Measurements from ENCODE around the gene NUPR2.
"Not testable (repeated sequence)": the region's sequence is repeated elsewhere in the genome, so short reads cannot be mapped to it uniquely, and the experiment has no call there.

The NUPR2 gene

DNA sequence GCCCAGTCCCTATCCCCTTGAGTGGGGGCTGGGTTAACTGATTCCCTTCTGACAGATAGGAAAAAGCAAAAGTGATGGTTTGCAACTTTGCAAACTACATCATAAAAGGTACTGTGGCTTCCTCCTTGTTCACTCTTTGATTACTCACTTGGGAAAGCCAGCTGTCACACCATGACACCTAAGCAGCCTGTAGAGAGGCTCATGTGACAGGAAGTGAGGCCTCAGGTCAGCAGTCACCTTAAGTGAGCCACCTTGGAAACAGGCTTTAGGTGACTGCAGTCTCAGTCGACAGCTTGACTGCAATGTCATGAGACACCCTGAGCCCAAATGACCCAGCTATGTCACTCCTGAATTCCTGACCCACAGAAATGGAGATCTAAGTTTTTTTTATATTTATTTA lies 5.6 kb downstream of the NUPR2 start:
- no peak overlapping the region for H3K4me3 ChIP-seq (ENCODE audit: low read depth, low read length)
- DNase-seq (ENCODE audit: low read depth): no peak
- TF ChIP-seq, protein P1, sequence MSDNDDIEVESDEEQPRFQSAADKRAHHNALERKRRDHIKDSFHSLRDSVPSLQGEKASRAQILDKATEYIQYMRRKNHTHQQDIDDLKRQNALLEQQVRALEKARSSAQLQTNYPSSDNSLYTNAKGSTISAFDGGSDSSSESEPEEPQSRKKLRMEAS (IDR thresholded peaks at IDR 0.05; ENCODE audit: low read depth, low read length): no peak
- TF ChIP-seq, protein P2, sequence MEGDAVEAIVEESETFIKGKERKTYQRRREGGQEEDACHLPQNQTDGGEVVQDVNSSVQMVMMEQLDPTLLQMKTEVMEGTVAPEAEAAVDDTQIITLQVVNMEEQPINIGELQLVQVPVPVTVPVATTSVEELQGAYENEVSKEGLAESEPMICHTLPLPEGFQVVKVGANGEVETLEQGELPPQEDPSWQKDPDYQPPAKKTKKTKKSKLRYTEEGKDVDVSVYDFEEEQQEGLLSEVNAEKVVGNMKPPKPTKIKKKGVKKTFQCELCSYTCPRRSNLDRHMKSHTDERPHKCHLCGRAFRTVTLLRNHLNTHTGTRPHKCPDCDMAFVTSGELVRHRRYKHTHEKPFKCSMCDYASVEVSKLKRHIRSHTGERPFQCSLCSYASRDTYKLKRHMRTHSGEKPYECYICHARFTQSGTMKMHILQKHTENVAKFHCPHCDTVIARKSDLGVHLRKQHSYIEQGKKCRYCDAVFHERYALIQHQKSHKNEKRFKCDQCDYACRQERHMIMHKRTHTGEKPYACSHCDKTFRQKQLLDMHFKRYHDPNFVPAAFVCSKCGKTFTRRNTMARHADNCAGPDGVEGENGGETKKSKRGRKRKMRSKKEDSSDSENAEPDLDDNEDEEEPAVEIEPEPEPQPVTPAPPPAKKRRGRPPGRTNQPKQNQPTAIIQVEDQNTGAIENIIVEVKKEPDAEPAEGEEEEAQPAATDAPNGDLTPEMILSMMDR (IDR thresholded peaks at IDR 0.05; ENCODE audit: low read depth, low read length): no peak
- no peak for TF ChIP-seq POLR2A (IDR thresholded peaks at IDR 0.05; ENCODE audit: extremely low read depth, insufficient read length)
- no peak for TF ChIP-seq MYC (IDR thresholded peaks at IDR 0.05; ENCODE audit: low read depth, low read length)

DNA sequence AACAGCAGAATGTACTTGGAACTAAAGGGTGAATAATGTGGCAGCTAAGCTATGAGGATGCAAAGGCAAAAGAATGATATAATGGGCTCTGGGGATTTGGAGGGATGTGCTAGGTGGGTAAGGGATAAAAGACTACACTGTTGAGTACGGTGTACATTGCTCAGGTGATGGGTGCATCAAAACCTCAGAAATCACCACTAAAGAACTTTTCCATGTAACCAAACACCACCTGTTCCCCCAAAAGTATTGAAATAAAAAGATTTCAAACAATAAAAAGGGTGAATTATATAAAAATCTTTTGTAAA lies 8.3 kb downstream of the NUPR2 start:
- TF ChIP-seq MYC (IDR thresholded peaks at IDR 0.05; ENCODE audit: low read depth, low read length) (no peak), POLR2A (IDR thresholded peaks at IDR 0.05; ENCODE audit: extremely low read depth, insufficient read length) (no peak)
- TF ChIP-seq, protein P1 (IDR thresholded peaks at IDR 0.05; ENCODE audit: low read depth, low read length): no peak
- TF ChIP-seq, protein P2 (IDR thresholded peaks at IDR 0.05; ENCODE audit: low read depth, low read length): no peak
- H3K4me3 ChIP-seq (ENCODE audit: low read depth, low read length): no peak overlapping the region
- DNase-seq (ENCODE audit: low read depth): no peak

DNA sequence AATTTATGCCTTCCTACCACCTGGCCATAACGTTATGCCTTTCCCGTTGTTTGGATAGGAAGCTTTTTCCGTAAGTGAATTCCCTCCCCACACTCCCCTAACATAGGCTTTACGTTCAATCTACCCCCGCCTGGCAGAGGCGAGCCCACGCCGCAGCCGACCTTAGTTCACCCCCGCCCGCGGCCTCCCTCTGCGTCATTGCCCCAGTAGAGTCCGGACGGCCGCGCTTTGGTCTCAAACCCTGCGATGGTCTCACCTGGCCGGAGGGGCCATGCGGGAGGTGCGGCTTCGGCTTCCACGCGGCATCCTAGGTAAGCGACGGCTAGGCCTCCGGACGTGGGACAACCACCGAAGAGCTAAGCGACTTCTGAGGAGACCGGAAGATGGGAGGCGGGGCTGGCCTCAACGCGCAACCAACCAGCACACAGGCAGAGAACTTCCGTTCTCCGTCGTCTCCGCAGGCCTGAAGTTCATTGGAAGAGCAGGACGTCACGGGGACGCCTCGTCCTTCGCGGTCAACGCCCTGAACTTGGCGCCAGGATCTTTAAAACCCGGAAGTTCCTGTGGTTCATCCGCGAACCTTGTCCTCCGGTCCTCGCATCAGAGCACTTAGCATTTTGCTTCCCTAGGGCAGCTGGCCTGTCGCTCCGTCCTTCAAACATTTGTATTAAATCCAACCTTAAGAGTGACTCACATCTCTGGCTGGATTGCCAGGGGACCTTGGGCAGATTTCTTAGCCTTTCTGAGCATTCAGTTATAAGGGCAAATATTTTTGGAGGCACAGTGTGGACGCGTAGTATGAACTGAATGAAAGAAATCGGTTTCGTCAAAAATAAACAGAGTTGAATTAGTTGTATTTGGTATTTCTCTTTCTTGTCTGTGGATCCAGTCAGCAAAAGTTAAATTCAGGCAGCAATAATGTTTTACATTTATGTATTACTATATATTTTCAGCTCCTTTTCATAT lies 9.8 kb downstream of the NUPR2 start, which contains the start of gene CHCHD2:
TSS of gene CHCHD2 (minus strand) at position 369 of the 966 bp plus-strand sequence. CDS start at position 306, 63 bp downstream.
- TF ChIP-seq, protein P2 (IDR thresholded peaks at IDR 0.05; ENCODE audit: low read depth, low read length): no peak
- TF ChIP-seq POLR2A (IDR thresholded peaks at IDR 0.05; ENCODE audit: extremely low read depth, insufficient read length): peak; percentile 89
- peak; percentile 91 for TF ChIP-seq MYC (IDR thresholded peaks at IDR 0.05; ENCODE audit: low read depth, low read length)
- TF ChIP-seq, protein P1 (IDR thresholded peaks at IDR 0.05; ENCODE audit: low read depth, low read length): peak; percentile 60
- peak; percentile 100 for DNase-seq (ENCODE audit: low read depth)
- H3K4me3 ChIP-seq (ENCODE audit: low read depth, low read length): peak within 1 kb of the TSS; percentile 94

DNA sequence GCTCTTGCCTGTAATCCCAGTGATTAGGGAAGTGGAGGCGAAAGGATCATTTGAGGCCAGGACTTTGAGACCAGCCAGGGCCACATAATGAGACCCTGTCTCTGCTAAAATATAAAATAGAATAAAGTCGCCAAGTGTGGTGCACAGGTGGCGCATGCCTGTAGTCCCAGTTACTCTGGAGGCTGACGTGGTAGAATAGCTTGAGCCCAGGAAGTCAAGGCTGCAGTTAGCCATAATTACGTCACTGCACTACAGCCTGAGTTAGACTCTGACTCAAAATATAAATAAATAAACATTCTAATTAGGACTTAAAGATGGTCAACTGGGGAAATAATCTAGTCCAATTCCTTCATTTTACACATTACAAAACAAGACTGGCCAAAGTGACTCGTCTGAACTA lies 10.7 kb downstream of the NUPR2 start:
- TF ChIP-seq, protein P1 (IDR thresholded peaks at IDR 0.05; ENCODE audit: low read depth, low read length): no peak
- TF ChIP-seq, protein P2 (IDR thresholded peaks at IDR 0.05; ENCODE audit: low read depth, low read length): no peak
- TF ChIP-seq POLR2A (IDR thresholded peaks at IDR 0.05; ENCODE audit: extremely low read depth, insufficient read length) (no peak), MYC (IDR thresholded peaks at IDR 0.05; ENCODE audit: low read depth, low read length) (peak; percentile 30; the same call in 1 of the 2 replicates)
- H3K4me3 ChIP-seq (ENCODE audit: low read depth, low read length): peak overlapping the region; percentile 94
- DNase-seq (ENCODE audit: low read depth): peak; percentile 76

DNA sequence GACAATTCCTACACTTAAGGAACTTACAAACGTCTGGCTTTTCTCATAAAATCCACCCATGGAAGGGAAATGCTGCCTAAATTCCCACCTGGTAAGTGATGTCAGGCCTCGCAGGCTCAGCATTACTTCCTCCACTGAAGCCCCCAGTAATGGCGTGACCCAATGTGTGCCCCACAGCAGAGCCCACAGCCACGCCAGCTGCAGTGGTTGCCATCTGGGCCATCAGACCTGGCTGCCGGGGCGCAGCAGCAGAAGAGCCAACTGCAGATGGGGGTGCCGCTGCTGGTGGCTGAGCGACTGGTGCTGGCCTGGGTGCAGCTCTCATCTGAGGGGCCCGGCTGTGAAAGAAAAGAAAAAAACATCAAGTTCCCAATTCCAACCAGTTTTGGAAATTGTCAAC lies 12.1 kb downstream of the NUPR2 start:
- peak overlapping the region; percentile 35 for H3K4me3 ChIP-seq (ENCODE audit: low read depth, low read length)
- DNase-seq (ENCODE audit: low read depth): not testable (repeated sequence)

DNA sequence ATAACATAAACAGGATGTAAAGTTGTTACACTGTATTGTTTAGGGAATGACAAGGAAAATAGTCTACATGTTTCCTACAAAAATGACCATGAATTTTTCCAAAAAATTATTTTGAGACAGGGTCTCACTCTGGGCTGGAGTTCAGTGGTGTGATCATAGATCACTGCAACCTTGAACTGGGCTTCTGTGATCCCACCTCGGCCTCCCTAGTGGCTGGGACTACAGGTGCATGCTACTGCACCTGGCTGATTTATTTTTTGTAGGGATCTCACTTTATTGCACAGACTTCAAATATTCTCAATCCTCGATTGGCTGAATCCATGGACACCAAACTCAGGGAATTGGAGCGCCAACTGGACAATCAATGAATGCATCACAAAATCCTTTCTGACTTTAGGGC lies 16.6 kb downstream of the NUPR2 start:
- DNase-seq (ENCODE audit: low read depth): no peak
- no peak overlapping the region for H3K4me3 ChIP-seq (ENCODE audit: low read depth, low read length)
- no peak for TF ChIP-seq MYC (IDR thresholded peaks at IDR 0.05; ENCODE audit: low read depth, low read length)
- TF ChIP-seq, protein P2 (IDR thresholded peaks at IDR 0.05; ENCODE audit: low read depth, low read length): no peak
- no peak for TF ChIP-seq POLR2A (IDR thresholded peaks at IDR 0.05; ENCODE audit: extremely low read depth, insufficient read length)
- TF ChIP-seq, protein P1 (IDR thresholded peaks at IDR 0.05; ENCODE audit: low read depth, low read length): no peak

DNA sequence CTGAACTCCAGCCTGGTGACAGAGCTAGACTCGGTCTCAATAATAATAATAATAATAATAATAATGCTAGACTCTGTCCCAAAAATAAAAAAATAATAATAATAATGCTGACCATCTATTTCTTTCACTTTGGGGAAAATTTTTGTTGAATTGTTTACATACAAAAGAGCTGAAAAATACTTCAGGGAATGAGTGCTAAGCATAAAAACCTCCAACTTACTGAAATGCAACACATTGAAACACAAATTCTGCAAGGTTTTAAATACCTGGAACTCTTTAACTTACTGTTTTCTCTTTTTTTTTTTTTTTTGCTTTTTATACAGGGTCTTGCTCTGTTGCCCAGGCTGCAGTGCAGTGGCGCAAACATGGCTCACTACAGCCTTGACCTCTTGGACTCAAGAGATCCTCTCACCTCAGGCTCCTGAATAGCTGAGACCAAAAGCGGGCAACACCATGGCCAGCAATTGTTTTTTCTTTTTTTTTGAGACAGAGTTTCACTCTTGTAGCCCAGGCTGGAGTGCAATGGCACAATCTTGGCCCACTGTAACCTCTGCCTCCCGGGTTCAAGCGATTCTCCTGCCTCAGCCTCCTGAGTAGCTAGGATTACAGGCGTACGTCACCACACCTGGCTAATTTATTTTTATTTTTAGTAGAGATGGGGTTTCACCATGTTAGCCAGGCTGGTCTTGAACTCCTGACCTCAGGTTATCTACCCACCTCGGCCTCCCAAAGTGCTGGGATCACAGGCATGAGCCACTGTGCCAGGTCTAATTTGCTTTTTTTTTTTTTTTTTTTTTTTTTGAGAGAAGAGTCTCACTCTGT lies 17.8 kb downstream of the NUPR2 start:
- not testable (repeated sequence) for DNase-seq (ENCODE audit: low read depth)

More for the DNA sequence above, 17.8 kb downstream of the NUPR2 start:
- not testable (repeated sequence) for H3K4me3 ChIP-seq (ENCODE audit: low read depth, low read length)

Measured in NB4 (cell line).